Measurements from ENCODE around the gene SGCD. TPM values are rescaled to one million over a fixed set of nuclear protein-coding genes. Genes with fewer than 3 reads are reported as not detected.
"Not testable (repeated sequence)": the region's sequence is repeated elsewhere in the genome, so short reads cannot be mapped to it uniquely, and the experiment has no call there.

Gene SGCD
- total and polyA plus RNA-seq, 10 donors = 0.26 to 5.3 (median 1.3) TPM

DNA sequence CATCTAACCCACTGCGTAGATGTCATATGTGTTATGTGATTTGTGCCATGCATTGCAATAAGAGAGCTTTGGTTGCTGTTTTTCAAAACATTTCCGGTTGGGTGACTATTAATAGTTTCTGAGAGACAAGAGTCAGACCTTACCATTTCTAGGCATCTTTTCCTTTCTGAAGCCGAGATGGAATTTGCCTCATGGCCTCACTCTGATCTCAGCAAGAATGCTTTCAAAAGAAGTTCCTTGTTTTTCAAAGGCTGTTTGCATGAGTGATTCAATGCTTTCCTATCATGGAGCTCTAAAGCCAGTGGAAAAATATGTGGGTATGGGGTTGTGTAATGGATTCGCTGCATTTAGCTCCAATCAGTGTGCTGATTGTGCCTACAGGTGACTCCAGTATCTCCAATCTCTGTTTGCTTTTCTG is 320.1 kb downstream of the SGCD start:
- Histone ChIP-seq H3K9me3 (no peaks in the 10 kb centered on the region), H3K27me3 (replicated peaks in 1 of 7) (no peaks in the 10 kb centered on the region), H3K4me1 (no peaks in the 10 kb centered on the region), H3K4me3 (no peak overlapping the region), H3K36me3 (no peaks in the 10 kb centered on the region), H3K27ac (no peak overlapping the region)
- no peak for DNase-seq
- 61 to 70% (median 63%) methylated on average over 4 of the region's 4 CpGs for WGBS, 5 donors
- TF ChIP-seq, protein P1, sequence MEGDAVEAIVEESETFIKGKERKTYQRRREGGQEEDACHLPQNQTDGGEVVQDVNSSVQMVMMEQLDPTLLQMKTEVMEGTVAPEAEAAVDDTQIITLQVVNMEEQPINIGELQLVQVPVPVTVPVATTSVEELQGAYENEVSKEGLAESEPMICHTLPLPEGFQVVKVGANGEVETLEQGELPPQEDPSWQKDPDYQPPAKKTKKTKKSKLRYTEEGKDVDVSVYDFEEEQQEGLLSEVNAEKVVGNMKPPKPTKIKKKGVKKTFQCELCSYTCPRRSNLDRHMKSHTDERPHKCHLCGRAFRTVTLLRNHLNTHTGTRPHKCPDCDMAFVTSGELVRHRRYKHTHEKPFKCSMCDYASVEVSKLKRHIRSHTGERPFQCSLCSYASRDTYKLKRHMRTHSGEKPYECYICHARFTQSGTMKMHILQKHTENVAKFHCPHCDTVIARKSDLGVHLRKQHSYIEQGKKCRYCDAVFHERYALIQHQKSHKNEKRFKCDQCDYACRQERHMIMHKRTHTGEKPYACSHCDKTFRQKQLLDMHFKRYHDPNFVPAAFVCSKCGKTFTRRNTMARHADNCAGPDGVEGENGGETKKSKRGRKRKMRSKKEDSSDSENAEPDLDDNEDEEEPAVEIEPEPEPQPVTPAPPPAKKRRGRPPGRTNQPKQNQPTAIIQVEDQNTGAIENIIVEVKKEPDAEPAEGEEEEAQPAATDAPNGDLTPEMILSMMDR (IDR thresholded peaks at IDR 0.05 in 8 of 11, conservative IDR thresholded peaks at IDR 0.05 in 3 of 11) = no peak
- no peak for TF ChIP-seq POLR2A (IDR thresholded peaks at IDR 0.05)
- intact Hi-C loops (cut with DNase I; ENCODE audit: low total_unique reads) = no loop called here

DNA sequence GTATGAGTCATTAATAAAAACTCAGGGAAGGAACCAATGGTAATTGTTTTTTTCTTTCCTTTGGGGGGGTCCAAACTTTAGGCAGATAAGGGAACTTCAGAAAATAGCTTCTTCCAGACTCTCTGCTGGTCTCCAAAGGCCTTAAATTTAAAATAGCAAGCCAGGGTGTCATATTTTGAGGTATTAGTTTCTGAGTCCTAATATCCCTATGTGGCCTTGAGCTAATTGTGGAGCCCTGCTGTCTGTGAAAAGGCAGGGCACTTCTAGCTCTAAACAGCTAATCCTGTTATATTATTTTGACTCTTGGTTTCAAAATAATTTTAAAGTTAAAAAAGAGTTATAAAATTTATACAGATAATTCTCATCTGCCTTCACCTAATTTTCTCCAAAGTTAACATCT is 327.5 kb downstream of the SGCD start:
- H3K27ac ChIP-seq = no peak overlapping the region
- H3K36me3 ChIP-seq = no peaks in the 10 kb centered on the region
- DNase-seq = no peak
- H3K9me3 ChIP-seq = no peaks in the 10 kb centered on the region
- H3K4me1 ChIP-seq = no peaks in the 10 kb centered on the region
- intact Hi-C loops (cut with DNase I; ENCODE audit: low total_unique reads) = no loop called here
- TF ChIP-seq, protein P1 (IDR thresholded peaks at IDR 0.05 in 8 of 11, conservative IDR thresholded peaks at IDR 0.05 in 3 of 11) = no peak
- TF ChIP-seq POLR2A (IDR thresholded peaks at IDR 0.05) (no peak), POLR2AphosphoS5 (IDR thresholded peaks at IDR 0.05) (no peak)
- no peak overlapping the region for H3K4me3 ChIP-seq
- H3K27me3 ChIP-seq (replicated peaks in 1 of 7) = no peaks in the 10 kb centered on the region

DNA sequence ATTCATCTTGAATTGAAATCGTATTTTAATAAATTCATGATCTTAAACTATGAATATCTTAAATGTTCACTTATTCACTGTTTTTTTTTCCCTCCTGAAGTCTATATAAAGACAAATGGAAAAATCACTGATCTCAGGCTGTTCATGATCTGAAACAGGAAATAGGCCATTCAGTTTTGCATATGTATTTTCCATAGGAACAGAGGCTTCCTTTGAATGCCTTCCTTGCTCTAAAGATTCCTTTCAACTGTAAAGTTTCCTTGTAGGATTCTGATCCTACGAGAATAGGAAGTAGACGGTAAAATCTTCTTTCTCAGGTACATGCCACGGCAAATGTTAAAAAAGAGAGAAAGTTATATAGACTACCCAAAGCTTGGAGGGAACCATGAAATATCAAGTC is 328.8 kb downstream of the SGCD start:
- H3K4me1 ChIP-seq = no peaks in the 10 kb centered on the region
- H3K36me3 ChIP-seq = no peaks in the 10 kb centered on the region
- intact Hi-C loops (cut with DNase I; ENCODE audit: low total_unique reads) = no loop called here
- H3K27me3 ChIP-seq (replicated peaks in 1 of 7) = no peaks in the 10 kb centered on the region
- no peak for DNase-seq
- TF ChIP-seq, protein P1 (IDR thresholded peaks at IDR 0.05 in 8 of 11, conservative IDR thresholded peaks at IDR 0.05 in 3 of 11) = no peak
- H3K27ac ChIP-seq = no peak overlapping the region
- H3K9me3 ChIP-seq = no peaks in the 10 kb centered on the region
- WGBS, 5 donors = 69 to 83% (median 77%) methylated on average over 4 of the region's 4 CpGs
- no peak overlapping the region for H3K4me3 ChIP-seq

DNA sequence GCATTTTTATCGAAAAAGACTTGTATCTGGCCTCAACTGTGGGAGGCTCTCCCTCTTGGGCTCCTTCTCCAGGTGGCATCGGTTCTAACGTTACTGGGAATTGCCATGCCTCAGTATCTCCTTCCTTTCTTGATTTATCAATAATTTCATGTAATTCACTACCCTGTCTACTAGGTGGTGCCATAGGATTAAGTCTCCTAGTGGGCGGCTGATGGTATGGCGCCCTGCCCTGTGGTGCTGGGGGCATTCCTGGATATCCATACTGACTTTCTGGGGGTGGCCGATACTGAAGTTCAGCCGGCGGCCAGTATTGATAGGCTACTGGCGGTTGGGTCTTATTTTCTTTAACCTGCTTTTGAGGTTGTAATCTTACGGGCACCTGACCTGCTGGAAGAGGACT is 337.9 kb downstream of the SGCD start:
- 77 to 82% (median 80%) methylated on average over 7 of the region's 10 CpGs for WGBS, 5 donors
- H3K27ac ChIP-seq; H3K4me3 ChIP-seq; H3K9me3 ChIP-seq; H3K4me1 ChIP-seq; H3K27me3 ChIP-seq (replicated peaks in 1 of 7); intact Hi-C loops (cut with DNase I; ENCODE audit: low total_unique reads); H3K36me3 ChIP-seq; DNase-seq: not testable (repeated sequence)

DNA sequence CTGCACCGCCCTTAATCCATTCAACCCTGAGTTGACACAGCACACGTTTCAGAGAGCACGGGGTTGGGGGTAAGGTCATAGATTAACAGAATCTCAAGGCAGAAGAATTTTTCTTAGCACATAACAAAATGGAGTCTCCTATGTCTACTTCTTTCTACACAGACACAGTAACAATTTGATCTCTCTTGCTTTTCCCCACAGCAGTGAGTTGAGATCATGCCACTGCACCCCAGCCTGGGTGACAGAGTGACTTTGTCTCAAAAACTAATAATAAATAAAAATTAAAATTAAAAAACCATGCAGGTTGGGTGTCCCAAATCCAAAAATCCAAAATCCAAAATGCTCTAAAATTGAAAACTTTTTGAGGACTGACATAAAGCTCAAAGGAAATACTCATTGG is 339.7 kb downstream of the SGCD start:
- H3K4me1 ChIP-seq; H3K9me3 ChIP-seq; intact Hi-C loops (cut with DNase I; ENCODE audit: low total_unique reads); H3K4me3 ChIP-seq; DNase-seq; H3K27ac ChIP-seq; H3K36me3 ChIP-seq; H3K27me3 ChIP-seq (replicated peaks in 1 of 7): not testable (repeated sequence)
- 60% methylated on average over 1 of the region's 3 CpGs; no CpG with 5 or more reads in 4 of the 5 donors for WGBS, 5 donors

Data from spleen (tissue), 11 donors.